GM18505 (cell line): Measurements from ENCODE around the gene C20orf96.
A peak's percentile ranks its signal among the peaks of the same experiment; 100 is the strongest.

ENCODE experiments used
- ATAC-seq: cut with Tn5 transposase; IDR thresholded peaks from one replicate; pipeline ENCODE4 v1.9.1; 2021; ENCODE audit not compliant: unreplicated experiment
- POLR2A ChIP-seq: IDR thresholded peaks from 4 replicates; pipeline ENCODE4 v1.6.1; 2011; ENCODE audit warnings: borderline replicate concordance; ENCODE audit not compliant: insufficient read depth, insufficient read length; ENCODE audit errors: extremely low read depth

Gene C20orf96

GRCh38 chr20:284172-284571 is 6.4 kb downstream of the C20orf96 start:
- ATAC-seq: no peak
- no peak for TF ChIP-seq POLR2A

GRCh38 chr20:278607-279571 is 11.7 kb downstream of the C20orf96 start:
- ATAC-seq: no peak
- no peak for TF ChIP-seq POLR2A

GRCh38 chr20:278181-278580 is 12.4 kb downstream of the C20orf96 start:
- ATAC-seq: no peak
- TF ChIP-seq POLR2A: no peak

- TF ChIP-seq POLR2A: no peak
- ATAC-seq: no peak
Measured at GRCh38 chr20:277496-277781, 13.1 kb downstream of the C20orf96 start.

- ATAC-seq: no peak
- no peak for TF ChIP-seq POLR2A
Measured at GRCh38 chr20:276620-277495, 13.7 kb downstream of the C20orf96 start.

- no peak for ATAC-seq
- TF ChIP-seq POLR2A: no peak
Measured at GRCh38 chr20:275791-276190, 14.8 kb downstream of the C20orf96 start.

- no peak for TF ChIP-seq POLR2A
- no peak for ATAC-seq
Measured at GRCh38 chr20:273884-274283, 16.7 kb downstream of the C20orf96 start.

- no peak for TF ChIP-seq POLR2A
- ATAC-seq: no peak
Measured at GRCh38 chr20:272718-273117, 17.8 kb downstream of the C20orf96 start.

GRCh38 chr20:271528-271927 is 19.0 kb downstream of the C20orf96 start:
- no peak for TF ChIP-seq POLR2A

GRCh38 chr20:271069-271468 is 19.5 kb downstream of the C20orf96 start:
- TF ChIP-seq POLR2A: no peak
- no peak for ATAC-seq

More at GRCh38 chr20:271528-271927, 19.0 kb downstream of the C20orf96 start:
- ATAC-seq: no peak

GRCh38 chr20:270517-270916 is 20.0 kb downstream of the C20orf96 start:
- TF ChIP-seq POLR2A: no peak
- ATAC-seq: no peak

- peak; percentile 86 for ATAC-seq
- no peak for TF ChIP-seq POLR2A
Measured at GRCh38 chr20:266596-267562, 23.7 kb downstream of the C20orf96 start.

- ATAC-seq: no peak
- no peak for TF ChIP-seq POLR2A
Measured at GRCh38 chr20:263701-264100, 26.8 kb downstream of the C20orf96 start.
